Endodermal cell (in vitro differentiated cells): ENCODE data around the gene MTOR. TPM values are rescaled to one million over a fixed set of nuclear protein-coding genes. Genes with fewer than 3 reads are reported as not detected.

ENCODE experiments used
- DNase-seq: peaks from one replicate; pipeline ENCODE4 v3.0.0-alpha.2; 2017
- H3K27ac ChIP-seq: 2 replicates; pipeline ENCODE4 v1.5.1; 2013; ENCODE audit warnings: mild to moderate bottlenecking, low read depth, low read length, moderate library complexity
- H3K27me3 ChIP-seq: 2 replicates; pipeline ENCODE4 v1.6.1; 2013; ENCODE audit warnings: mild to moderate bottlenecking, low read length, moderate library complexity; ENCODE audit not compliant: insufficient read depth, control insufficient read depth, poor library complexity, severe bottlenecking
- H3K36me3 ChIP-seq: 2 replicates; pipeline ENCODE4 v1.7.0; 2013; ENCODE audit warnings: mild to moderate bottlenecking, low read length, moderate library complexity; ENCODE audit not compliant: control insufficient read depth, insufficient read depth
- H3K4me1 ChIP-seq: one replicate; pipeline ENCODE4 v1.7.0; 2013; ENCODE audit warnings: low read length; ENCODE audit not compliant: control insufficient read depth, insufficient read depth
- H3K4me3 ChIP-seq: 2 replicates; pipeline ENCODE4 v1.5.1; 2013; ENCODE audit warnings: mild to moderate bottlenecking, low read length, moderate library complexity
- H3K9ac ChIP-seq: 2 replicates; pipeline ENCODE4 v1.6.1; 2013; ENCODE audit warnings: mild to moderate bottlenecking, low read length, moderate library complexity; ENCODE audit not compliant: poor library complexity, severe bottlenecking; ENCODE audit errors: extremely low read depth
- H3K9me3 ChIP-seq: 2 replicates; pipeline ENCODE4 v1.6.1; 2013; ENCODE audit warnings: mild to moderate bottlenecking, low read length, moderate library complexity; ENCODE audit not compliant: control insufficient read depth
- H3K27ac Mint-ChIP-seq: 2 replicates; pipeline ENCODE4 v1.8.0; 2020; ENCODE audit warnings: mixed read lengths
- H3K27me3 Mint-ChIP-seq: 2 replicates; pipeline ENCODE4 v1.8.0; 2021; ENCODE audit warnings: mild to moderate bottlenecking, mixed read lengths; ENCODE audit not compliant: insufficient read depth
- H3K36me3 Mint-ChIP-seq: 2 replicates; pipeline ENCODE4 v1.8.0; 2020; ENCODE audit warnings: low read depth, mixed read lengths
- H3K4me1 Mint-ChIP-seq: 2 replicates; pipeline ENCODE4 v1.8.0; 2020; ENCODE audit warnings: mixed read lengths
- H3K4me3 Mint-ChIP-seq: 2 replicates; pipeline ENCODE4 v1.8.0; 2020; ENCODE audit warnings: mild to moderate bottlenecking, moderate library complexity, mixed read lengths
- H3K9me3 Mint-ChIP-seq: 2 replicates; pipeline ENCODE4 v1.8.0; 2020; ENCODE audit warnings: mild to moderate bottlenecking, mixed read lengths
- WGBS, 2 experiments: methylation state at CpG; one replicate each; pipeline versions ENCODE4 v1.1.5 to v1.1.7; 2013; ENCODE audit warnings: missing lambda C conversion rate in 2 of 2, mixed read lengths in 1 of 2; ENCODE audit not compliant: insufficient coverage in 1 of 2, insufficient read length in 1 of 2; 5-methylcytosine and 5-hydroxymethylcytosine counted together
- total RNA-seq, 2 donors: library from RNA; stranded (reverse); fragmentation: NEBNext Ultra II Directional in 1 of 2; extraction: Animal tissue kit (Norgen Biotek cat#: 25700) in 1 of 2; gene quantifications; 2 replicates in 1 of 2; 3 replicates in 1 of 2; pipeline ENCODE4 v1.2.1, GENCODE V29; 2021
- TF ChIP-seq, protein P1 (sequence below): fragments of 200-600 bp; sonication (generic); conservative IDR thresholded peaks from 2 replicates; pipeline ENCODE4 v1.5.0; 2021; ENCODE audit warnings: antibody characterized with exemption, mild to moderate bottlenecking

MTOR gene
- total RNA-seq, 2 donors from 2014 or later = 69.0 to 78.3 TPM

DNA sequence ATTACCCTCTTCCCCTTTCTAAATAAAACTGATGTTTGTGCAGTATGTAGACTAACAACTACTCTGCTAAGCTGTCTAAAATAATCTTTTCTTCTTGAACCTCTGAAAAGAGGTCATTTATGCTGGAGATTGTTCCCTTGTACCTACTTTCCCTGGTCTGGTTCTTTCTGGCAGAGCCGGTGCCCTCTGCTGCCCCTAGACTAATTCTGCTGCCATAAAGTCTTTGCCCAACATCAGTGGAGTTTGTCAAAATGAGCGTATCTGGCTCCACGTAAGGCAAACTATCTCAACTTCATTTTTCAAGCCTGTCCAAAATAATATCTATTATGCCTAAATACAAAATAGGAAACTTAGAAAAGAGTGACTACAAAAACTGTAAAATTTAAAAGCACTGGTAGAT lies 104.1 kb downstream of the MTOR start:
- Mint-ChIP-seq H3K27ac (no peak overlapping the region), H3K4me3 (no peak overlapping the region), H3K27me3 (no peaks in the 10 kb centered on the region), H3K36me3 (peaks cover 60% of the 10 kb centered on the region), H3K4me1 (no peaks in the 10 kb centered on the region), H3K9me3 (peaks cover 29% of the 10 kb centered on the region)
- Histone ChIP-seq H3K9me3 (peaks cover 24% of the 10 kb centered on the region), H3K4me1 (no peaks in the 10 kb centered on the region), H3K4me3 (no peak overlapping the region), H3K36me3 (peaks cover 60% of the 10 kb centered on the region), H3K27ac (no peak overlapping the region), H3K27me3 (no peaks in the 10 kb centered on the region), H3K9ac (no peak overlapping the region)
- DNase-seq = no peak
- WGBS, 2 experiments = 93 to 100% methylated on average over 1 to 3 of the region's 3 CpGs
- TF ChIP-seq, protein P1, sequence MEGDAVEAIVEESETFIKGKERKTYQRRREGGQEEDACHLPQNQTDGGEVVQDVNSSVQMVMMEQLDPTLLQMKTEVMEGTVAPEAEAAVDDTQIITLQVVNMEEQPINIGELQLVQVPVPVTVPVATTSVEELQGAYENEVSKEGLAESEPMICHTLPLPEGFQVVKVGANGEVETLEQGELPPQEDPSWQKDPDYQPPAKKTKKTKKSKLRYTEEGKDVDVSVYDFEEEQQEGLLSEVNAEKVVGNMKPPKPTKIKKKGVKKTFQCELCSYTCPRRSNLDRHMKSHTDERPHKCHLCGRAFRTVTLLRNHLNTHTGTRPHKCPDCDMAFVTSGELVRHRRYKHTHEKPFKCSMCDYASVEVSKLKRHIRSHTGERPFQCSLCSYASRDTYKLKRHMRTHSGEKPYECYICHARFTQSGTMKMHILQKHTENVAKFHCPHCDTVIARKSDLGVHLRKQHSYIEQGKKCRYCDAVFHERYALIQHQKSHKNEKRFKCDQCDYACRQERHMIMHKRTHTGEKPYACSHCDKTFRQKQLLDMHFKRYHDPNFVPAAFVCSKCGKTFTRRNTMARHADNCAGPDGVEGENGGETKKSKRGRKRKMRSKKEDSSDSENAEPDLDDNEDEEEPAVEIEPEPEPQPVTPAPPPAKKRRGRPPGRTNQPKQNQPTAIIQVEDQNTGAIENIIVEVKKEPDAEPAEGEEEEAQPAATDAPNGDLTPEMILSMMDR = no peak

DNA sequence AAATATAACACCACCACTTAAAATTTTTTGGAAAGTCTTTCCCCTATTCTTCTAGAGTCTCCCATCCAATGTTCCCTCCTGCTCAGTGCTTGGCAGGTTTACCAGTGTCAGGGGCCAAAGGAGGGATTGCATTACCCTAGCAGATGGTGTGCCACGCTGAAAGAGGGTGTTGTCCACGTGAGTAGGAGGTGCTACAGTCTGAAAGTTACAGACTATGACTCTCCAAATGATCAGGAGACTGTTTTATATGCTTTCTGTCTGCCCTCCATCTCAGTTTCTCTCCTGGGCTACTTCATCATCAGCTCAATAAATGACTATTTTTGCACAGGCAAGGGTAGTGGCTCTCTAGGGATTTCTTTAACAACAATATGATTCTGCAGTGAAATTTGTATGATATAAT lies 104.5 kb downstream of the MTOR start:
- Mint-ChIP-seq H3K4me1 (no peaks in the 10 kb centered on the region), H3K27ac (no peak overlapping the region)

DNA sequence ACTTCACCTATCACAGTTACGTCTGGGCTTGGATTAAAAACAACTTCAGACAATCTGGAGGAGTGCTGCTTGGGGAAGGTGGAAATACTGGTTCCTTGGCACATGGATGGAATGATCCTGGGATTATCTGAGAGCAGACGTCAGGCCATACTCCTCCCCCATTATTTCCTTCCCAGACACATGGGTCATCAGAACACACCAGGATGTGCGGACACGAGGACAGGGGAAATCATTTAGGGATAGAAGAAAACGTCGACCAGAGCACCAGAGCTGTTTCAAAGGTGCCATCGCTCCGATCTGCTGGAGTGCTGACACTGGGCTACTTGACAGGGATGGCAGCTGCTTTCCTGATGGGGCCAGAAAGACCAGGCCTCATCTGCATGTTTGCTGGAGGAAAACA lies 105.0 kb downstream of the MTOR start:
- H3K4me1 ChIP-seq = no peaks in the 10 kb centered on the region
- 92 to 97% methylated on average over 7 to 8 of the region's 8 CpGs for WGBS, 2 experiments
- no peaks in the 10 kb centered on the region for H3K4me1 Mint-ChIP-seq
- peaks cover 24% of the 10 kb centered on the region for H3K9me3 ChIP-seq
- H3K9me3 Mint-ChIP-seq = peaks cover 22% of the 10 kb centered on the region
- no peak overlapping the region for H3K27ac Mint-ChIP-seq
- TF ChIP-seq, protein P1 = no peak
- H3K4me3 ChIP-seq = no peak overlapping the region
- no peaks in the 10 kb centered on the region for H3K27me3 ChIP-seq
- no peak overlapping the region for H3K27ac ChIP-seq
- H3K36me3 ChIP-seq = peaks cover 68% of the 10 kb centered on the region
- no peaks in the 10 kb centered on the region for H3K27me3 Mint-ChIP-seq
- H3K4me3 Mint-ChIP-seq = no peak overlapping the region
- DNase-seq = no peak
- H3K36me3 Mint-ChIP-seq = peaks cover 59% of the 10 kb centered on the region
- H3K9ac ChIP-seq = no peak overlapping the region

More for the DNA sequence above, 104.5 kb downstream of the MTOR start:
- H3K36me3 ChIP-seq = peaks cover 64% of the 10 kb centered on the region
- no peaks in the 10 kb centered on the region for H3K4me1 ChIP-seq
- peaks cover 24% of the 10 kb centered on the region for H3K9me3 ChIP-seq
- Mint-ChIP-seq H3K9me3 (peaks cover 25% of the 10 kb centered on the region), H3K36me3 (peaks cover 59% of the 10 kb centered on the region), H3K27me3 (no peaks in the 10 kb centered on the region), H3K4me3 (no peak overlapping the region)
- no peak overlapping the region for H3K9ac ChIP-seq
- 91 to 92% methylated on average over 2 of the region's 2 CpGs for WGBS, 2 experiments
- H3K4me3 ChIP-seq = no peak overlapping the region
- no peak overlapping the region for H3K27ac ChIP-seq
- H3K27me3 ChIP-seq = no peaks in the 10 kb centered on the region
- TF ChIP-seq, protein P1 = no peak
- no peak for DNase-seq
